ENCODE measurements around the gene RTN4RL2.

DNA sequence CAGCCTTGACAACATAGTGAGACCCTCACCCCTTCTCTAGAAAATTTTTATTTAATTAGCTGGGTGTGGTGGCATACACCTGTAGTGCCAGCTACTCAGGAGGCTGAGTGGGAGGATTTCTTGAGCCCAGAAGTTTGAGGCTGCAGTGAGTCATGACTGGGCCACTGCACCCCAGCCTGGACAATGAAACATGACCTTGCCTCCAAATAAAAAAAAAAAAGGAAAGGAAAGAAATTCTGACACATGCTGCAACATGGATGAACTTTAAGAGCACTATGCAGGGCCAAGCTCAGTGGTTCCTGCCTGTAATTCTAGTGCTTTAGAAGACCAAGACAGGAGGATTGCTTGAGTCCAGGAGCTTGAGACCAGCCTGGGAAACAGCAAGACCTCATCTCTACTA is 42.2 kb upstream of the RTN4RL2 start:
- TF ChIP-seq, protein P1, sequence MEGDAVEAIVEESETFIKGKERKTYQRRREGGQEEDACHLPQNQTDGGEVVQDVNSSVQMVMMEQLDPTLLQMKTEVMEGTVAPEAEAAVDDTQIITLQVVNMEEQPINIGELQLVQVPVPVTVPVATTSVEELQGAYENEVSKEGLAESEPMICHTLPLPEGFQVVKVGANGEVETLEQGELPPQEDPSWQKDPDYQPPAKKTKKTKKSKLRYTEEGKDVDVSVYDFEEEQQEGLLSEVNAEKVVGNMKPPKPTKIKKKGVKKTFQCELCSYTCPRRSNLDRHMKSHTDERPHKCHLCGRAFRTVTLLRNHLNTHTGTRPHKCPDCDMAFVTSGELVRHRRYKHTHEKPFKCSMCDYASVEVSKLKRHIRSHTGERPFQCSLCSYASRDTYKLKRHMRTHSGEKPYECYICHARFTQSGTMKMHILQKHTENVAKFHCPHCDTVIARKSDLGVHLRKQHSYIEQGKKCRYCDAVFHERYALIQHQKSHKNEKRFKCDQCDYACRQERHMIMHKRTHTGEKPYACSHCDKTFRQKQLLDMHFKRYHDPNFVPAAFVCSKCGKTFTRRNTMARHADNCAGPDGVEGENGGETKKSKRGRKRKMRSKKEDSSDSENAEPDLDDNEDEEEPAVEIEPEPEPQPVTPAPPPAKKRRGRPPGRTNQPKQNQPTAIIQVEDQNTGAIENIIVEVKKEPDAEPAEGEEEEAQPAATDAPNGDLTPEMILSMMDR (IDR thresholded peaks at IDR 0.05) = no peak
- no peak for TF ChIP-seq POLR2AphosphoS5 (IDR thresholded peaks at IDR 0.05)
- no peak for TF ChIP-seq EP300 (IDR thresholded peaks at IDR 0.05; ENCODE audit: low read depth)
- no peak for TF ChIP-seq POLR2A (IDR thresholded peaks at IDR 0.05)
